Neuron (in vitro differentiated cells): ENCODE data around the gene MYO1D.

Experiments
- H2AFZ ChIP-seq: one replicate; pipeline ENCODE4 v1.6.1; 2013; ENCODE audit warnings: low read depth, mild to moderate bottlenecking, inconsistent platforms, low read length, moderate library complexity
- H3K27me3 ChIP-seq: one replicate; pipeline ENCODE4 v1.6.1; 2013; ENCODE audit warnings: low read length; ENCODE audit not compliant: insufficient read depth
- H3K36me3 ChIP-seq: one replicate; pipeline ENCODE4 v1.6.1; 2013; ENCODE audit warnings: low read length; ENCODE audit not compliant: insufficient read depth
- H3K4me1 ChIP-seq: one replicate; pipeline ENCODE4 v1.6.1; 2013; ENCODE audit warnings: low read length; ENCODE audit not compliant: insufficient read depth
- H3K4me3 ChIP-seq: 2 replicates; pipeline ENCODE4 v1.5.1; 2013; ENCODE audit warnings: mild to moderate bottlenecking, low read length, moderate library complexity
- H3K9me3 ChIP-seq: one replicate; pipeline ENCODE4 v1.6.1; 2013; ENCODE audit warnings: low read length

MYO1D gene

DNA sequence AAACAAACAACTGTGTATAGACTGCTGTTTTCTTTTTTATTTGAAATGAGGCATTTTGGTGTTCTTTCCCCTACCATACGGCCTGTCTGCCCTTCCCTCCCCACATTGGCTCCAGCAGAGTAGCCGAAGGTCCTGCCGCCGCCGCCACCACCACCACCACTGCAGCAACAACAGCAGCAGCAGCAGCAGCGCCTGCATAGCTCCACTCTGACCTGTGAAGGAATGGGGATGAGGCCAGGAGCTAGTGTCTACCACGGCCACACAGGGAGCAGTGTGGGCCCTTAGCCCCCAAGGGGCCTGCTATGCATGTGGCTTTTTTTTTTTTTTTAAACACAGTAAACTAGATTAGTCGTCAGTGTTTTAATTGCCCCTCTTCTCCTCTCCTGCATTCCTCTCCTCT, 395.7 kb downstream of the MYO1D start:
- Histone ChIP-seq H3K9me3 (no peaks in the 10 kb centered on the region), H3K27me3 (no peaks in the 10 kb centered on the region), H3K4me1 (peaks cover 14% of the 10 kb centered on the region), H3K4me3 (no peak overlapping the region), H3K36me3 (peaks cover 43% of the 10 kb centered on the region), H2AFZ (no peak overlapping the region)

DNA sequence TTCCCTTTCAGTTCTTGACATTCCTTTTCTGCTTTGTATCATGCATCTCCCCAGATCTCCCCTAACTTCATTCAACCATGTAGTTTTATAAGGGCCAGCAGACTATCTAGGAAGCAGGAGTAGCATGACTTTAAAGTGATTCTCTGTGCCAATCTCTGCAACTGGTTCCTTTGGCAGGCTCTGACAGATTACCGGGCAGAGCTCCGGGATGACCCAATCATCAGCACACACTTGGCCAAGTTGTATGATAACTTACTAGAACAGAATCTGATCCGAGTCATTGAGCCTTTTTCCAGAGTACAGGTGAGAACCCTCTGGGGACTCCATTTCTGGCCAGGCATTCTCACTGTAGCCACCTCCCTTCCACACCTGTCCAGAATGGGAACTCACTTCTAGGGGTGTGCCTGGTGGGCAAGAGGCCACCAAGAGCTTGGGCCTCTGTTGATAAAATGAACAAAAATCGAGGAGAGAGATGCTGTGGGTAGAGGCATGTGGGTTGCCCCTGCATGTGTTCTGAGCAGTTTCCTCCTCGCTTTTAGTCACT, 397.8 kb downstream of the MYO1D start:
- Histone ChIP-seq H3K36me3 (peaks cover 63% of the 10 kb centered on the region), H3K4me3 (no peak overlapping the region), H3K27me3 (no peaks in the 10 kb centered on the region)

DNA sequence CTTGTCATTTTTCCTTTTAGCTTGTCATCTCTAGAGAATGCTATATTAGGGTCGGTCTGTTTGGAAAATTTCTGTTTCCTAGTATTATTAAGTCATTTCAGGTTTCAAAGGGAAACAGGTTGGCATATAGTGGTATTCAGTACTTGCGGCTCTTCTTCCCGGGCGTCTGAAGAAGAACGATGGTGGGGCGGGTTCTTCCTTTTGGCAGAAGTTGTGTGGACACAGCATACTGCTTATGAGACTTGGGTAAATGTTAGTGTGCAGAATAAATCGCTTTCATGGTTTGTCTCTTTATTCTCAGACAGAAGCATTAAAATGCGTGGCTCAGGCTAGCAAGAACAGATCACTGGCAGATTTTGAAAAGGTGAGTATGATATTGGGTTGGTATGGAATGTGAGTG, 399.7 kb downstream of the MYO1D start:
- no peak overlapping the region for H2AFZ ChIP-seq
- peaks cover 75% of the 10 kb centered on the region for H3K36me3 ChIP-seq
- H3K4me1 ChIP-seq: no peaks in the 10 kb centered on the region

More for the DNA sequence above, 397.8 kb downstream of the MYO1D start:
- Histone ChIP-seq H3K4me1 (peaks cover 10% of the 10 kb centered on the region), H2AFZ (no peak overlapping the region), H3K9me3 (no peaks in the 10 kb centered on the region)

DNA sequence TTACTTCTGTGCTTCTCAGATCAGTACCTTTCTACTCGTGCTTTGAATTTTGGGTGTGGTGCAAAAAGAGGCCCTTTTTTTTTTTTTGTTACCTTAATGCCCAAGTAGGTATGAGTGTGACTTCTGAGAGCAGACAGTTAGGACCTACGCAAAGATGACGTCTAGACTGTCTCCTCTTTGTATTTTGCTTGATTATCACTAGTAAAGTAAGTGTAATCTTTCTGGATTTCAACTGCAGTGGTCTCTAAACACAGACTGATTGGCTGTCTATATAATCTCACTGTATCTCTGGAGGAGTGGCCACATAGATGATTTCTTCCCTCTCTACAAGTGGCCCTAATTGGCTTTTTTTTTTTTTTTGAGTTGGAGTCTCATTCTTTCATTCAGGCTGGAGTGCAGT, 401.7 kb downstream of the MYO1D start:
- H3K27me3 ChIP-seq: no peaks in the 10 kb centered on the region
- no peak overlapping the region for H2AFZ ChIP-seq
- no peaks in the 10 kb centered on the region for H3K9me3 ChIP-seq
- H3K4me3 ChIP-seq: no peak overlapping the region
- H3K4me1 ChIP-seq: no peaks in the 10 kb centered on the region
- H3K36me3 ChIP-seq: peaks cover 89% of the 10 kb centered on the region

More for the DNA sequence above, 399.7 kb downstream of the MYO1D start:
- Histone ChIP-seq H3K9me3 (no peaks in the 10 kb centered on the region), H3K27me3 (no peaks in the 10 kb centered on the region), H3K4me3 (no peak overlapping the region)

DNA sequence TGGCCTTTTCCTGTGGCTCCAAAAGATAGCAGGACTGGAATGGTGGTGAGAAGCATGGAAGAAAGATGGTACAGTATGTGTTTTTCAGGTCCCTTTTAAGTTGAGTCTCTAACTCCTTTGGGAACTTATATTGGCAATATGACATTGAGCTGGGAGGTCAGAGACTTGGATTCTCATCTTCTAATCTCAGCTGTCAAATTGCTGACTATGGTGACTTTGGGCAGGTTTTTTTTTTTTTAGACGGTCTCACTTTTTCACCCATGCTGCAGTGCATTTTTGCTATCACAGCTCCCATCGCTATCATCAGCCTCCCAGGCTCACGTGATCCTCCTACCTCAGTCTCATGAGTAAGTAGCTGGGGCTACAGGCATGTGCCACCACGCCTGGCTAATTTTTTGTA, 405.3 kb downstream of the MYO1D start:
- Histone ChIP-seq H3K4me1 (no peaks in the 10 kb centered on the region), H2AFZ (no peak overlapping the region), H3K36me3 (peaks cover 83% of the 10 kb centered on the region), H3K9me3 (peaks cover 1% of the 10 kb centered on the region), H3K4me3 (no peak overlapping the region), H3K27me3 (no peaks in the 10 kb centered on the region)

DNA sequence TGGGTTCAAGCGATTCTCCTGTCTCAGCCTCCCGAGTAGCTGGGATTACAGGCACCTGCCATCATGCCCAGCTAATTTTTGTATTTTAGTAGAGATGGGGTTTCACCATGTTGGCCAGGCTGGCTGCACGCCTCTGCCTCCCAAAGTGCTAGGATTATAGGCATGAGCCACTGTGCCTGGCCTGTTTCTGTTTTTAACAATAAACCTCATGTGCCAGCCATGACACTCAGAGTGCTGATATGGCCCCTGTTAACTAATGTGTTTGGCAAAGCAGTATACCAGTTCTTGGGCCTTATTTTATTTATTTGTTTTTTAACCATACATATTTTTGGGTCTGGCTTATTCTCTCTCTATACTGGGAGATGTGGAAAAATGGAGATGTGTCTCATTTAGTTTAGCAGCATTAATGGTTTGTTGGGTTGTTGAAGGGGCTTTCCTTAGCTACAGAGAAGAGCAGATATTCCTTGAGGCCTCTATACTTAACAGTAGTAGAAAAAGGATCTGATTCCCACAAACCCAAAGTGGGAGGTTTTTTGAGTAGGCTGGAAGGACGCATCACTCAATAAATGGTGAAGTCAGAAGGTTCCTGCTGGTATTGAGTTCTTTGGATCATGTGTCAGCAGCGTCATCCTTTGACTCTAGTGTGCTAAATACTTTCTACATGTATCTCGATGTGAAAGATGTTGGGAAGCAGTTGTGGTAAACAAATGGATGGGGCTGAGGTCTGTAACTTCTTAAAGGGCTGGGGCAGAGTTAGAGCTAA, 406.3 kb downstream of the MYO1D start:
- no peak overlapping the region for H2AFZ ChIP-seq
- no peaks in the 10 kb centered on the region for H3K27me3 ChIP-seq
- H3K4me1 ChIP-seq: no peaks in the 10 kb centered on the region
- H3K9me3 ChIP-seq: peaks cover 1% of the 10 kb centered on the region
- no peak overlapping the region for H3K4me3 ChIP-seq
- peaks cover 80% of the 10 kb centered on the region for H3K36me3 ChIP-seq

DNA sequence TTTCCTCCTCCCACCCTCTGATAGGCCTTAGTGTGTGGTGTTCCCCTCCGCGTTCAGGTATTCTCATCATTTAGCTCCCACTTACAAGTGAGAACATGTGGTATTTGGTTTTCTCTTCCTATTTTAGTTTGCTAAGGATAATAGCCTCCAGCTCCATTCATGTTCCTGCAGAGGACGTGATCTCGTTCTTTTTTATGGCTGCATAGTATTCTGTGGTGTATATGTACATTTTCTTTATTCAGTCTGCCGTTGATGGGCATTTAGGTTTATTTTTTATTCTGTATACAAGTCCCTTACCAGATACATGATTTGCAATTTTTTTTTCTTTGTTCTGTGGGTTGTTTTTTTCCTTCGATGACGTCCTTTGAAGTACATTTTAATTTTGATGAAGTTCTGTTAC, 409.0 kb downstream of the MYO1D start:
- Histone ChIP-seq H3K4me3 (no peak overlapping the region), H3K9me3 (peaks cover 1% of the 10 kb centered on the region), H2AFZ (no peak overlapping the region), H3K27me3 (no peaks in the 10 kb centered on the region), H3K4me1 (no peaks in the 10 kb centered on the region), H3K36me3 (peaks cover 75% of the 10 kb centered on the region)

DNA sequence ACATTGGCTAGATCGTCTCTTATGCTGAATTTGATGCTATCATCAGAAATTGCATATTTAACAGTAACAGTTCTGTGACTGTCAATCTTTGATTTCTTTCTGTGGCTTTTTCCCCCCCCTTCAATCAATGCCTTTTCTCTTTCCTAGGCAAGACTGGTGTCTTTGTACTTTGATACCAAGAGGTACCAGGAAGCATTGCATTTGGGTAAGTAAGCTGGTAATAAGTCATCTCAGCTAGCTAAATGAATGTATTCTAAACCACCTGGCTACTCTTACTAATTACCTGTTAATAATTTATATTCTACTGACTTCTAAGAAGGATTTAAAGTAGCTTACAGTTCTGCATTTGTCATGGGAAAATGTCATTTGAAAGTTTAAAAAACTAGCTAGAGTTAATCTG, 412.6 kb downstream of the MYO1D start:
- H3K27me3 ChIP-seq: no peaks in the 10 kb centered on the region
- no peak overlapping the region for H2AFZ ChIP-seq
- peaks cover 1% of the 10 kb centered on the region for H3K9me3 ChIP-seq
- no peak overlapping the region for H3K4me3 ChIP-seq
- peaks cover 59% of the 10 kb centered on the region for H3K36me3 ChIP-seq
- H3K4me1 ChIP-seq: no peaks in the 10 kb centered on the region

DNA sequence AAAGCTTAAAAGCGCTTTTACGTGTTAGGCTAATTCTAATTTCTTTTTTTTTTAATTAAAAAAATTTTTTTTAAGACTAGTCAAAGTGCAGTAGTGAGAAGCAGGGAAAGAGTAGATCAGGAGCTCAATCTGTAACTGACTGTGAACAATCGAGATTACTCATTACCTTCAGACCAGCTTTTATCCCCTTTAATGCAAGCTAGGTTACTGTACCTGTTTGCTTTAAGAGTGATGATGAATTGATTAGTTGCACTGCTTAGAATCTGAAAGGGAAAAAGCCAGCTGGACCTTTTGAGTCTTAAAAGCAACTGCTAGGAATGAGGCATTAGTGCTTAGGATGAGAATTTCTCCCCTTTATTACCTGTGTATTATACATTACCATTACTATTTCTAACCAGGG, 413.6 kb downstream of the MYO1D start:
- Histone ChIP-seq H3K9me3 (peaks cover 1% of the 10 kb centered on the region), H3K27me3 (no peaks in the 10 kb centered on the region), H3K36me3 (peaks cover 57% of the 10 kb centered on the region), H3K4me1 (no peaks in the 10 kb centered on the region), H2AFZ (no peak overlapping the region), H3K4me3 (no peak overlapping the region)

DNA sequence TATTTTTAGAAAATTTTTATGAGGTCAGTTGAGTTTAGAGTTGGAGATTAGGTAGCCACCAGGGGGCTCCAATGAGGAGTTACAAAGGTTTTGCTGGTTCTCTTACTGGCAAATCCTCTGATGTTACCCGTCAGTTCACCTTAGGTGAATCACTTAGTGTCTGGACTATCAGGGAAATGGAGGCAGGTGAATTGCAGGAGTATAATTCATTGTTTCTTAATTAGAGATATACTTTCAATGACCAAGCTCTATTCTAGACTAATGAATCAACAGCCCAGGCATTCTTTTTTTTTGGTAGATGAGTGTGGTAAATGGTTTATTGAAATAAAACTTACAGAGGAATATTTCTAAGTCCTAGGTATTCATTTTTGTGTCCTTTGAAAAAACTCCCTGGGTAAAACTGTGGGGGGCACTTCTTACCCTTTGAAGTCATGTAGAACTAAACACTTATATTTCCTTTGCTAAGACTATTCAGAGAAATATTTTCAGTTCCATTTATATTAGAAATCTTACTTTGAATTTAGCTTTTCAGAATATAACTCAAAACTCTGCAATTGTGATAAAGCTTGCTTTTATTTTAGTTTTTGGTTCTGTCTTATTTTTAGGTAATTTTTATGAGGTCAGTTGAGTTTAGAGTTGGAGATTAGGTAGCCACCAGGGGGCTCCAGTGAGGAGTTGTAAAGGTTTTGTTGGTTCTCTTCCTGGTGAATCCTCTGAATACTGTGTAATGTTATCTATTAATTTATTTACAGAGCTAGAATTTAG, 414.9 kb downstream of the MYO1D start:
- Histone ChIP-seq H3K4me1 (no peaks in the 10 kb centered on the region), H3K9me3 (no peaks in the 10 kb centered on the region), H3K27me3 (no peaks in the 10 kb centered on the region), H2AFZ (no peak overlapping the region), H3K4me3 (no peak overlapping the region), H3K36me3 (peaks cover 59% of the 10 kb centered on the region)

DNA sequence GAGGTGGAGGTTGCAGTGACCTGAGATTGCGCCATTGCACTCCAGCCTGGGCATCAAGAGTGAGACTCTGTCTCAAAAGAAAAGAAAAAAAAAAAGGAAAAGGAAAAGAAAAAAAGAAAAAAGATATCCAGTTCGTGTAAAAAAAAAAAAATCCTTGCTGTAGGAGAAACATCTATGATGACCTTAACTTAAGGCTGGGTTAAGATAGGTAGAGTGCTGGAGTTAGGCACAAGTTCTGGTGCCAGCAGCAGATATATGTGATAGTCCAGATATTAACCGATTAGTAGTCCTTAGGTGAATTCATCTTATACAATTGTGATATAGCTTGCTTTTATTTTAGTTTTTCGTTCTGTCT, 415.4 kb downstream of the MYO1D start:
- Histone ChIP-seq H3K36me3 (peaks cover 58% of the 10 kb centered on the region), H3K4me3 (no peak overlapping the region), H2AFZ (no peak overlapping the region), H3K4me1 (no peaks in the 10 kb centered on the region), H3K9me3 (no peaks in the 10 kb centered on the region), H3K27me3 (no peaks in the 10 kb centered on the region)

DNA sequence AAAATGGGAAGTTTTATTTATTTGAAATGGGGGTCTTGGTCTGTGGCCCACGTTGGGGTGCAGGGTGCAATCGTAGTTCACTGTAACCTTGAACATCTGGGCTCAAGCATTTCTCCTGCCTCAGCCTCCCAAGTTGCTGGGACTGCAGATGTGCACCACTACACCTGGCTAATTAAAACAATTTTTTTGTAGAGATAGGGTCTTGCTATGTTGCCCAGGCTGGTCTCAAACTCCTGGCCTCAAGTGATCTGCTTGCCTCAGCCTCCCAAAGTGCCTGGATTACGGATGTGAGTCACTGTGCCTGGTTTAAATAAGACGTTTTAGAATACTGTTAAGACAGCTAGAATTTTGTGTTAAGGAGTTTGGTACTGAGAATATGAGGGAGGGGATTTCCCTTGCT, 416.9 kb downstream of the MYO1D start:
- H2AFZ ChIP-seq: no peak overlapping the region
- H3K9me3 ChIP-seq: peaks cover 3% of the 10 kb centered on the region
- no peaks in the 10 kb centered on the region for H3K4me1 ChIP-seq
- peaks cover 57% of the 10 kb centered on the region for H3K36me3 ChIP-seq
- H3K4me3 ChIP-seq: no peak overlapping the region
- H3K27me3 ChIP-seq: no peaks in the 10 kb centered on the region

DNA sequence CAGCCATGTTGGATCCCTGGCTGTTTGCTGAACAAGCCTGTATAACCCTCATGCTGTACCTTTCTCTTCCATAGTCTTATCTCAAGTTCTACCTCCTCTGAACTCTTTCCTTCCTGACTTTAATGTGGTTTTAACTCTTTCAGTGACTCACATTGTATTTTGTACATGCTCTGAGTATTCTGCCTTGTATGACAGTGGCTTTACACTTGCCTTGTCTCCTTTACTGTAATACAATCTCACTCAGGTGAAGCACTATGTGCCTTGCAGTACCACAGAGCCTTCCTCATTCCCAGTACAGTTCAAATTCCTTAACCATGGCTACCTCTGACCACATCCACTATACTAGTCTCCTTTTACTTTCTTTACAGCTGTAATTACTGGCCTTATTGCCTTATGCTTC, 418.6 kb downstream of the MYO1D start:
- no peaks in the 10 kb centered on the region for H3K27me3 ChIP-seq
- no peak overlapping the region for H2AFZ ChIP-seq
- peaks cover 60% of the 10 kb centered on the region for H3K36me3 ChIP-seq
- no peaks in the 10 kb centered on the region for H3K4me1 ChIP-seq
- peaks cover 3% of the 10 kb centered on the region for H3K9me3 ChIP-seq
- H3K4me3 ChIP-seq: no peak overlapping the region
